ENCODE data around the gene USP28.

DNA sequence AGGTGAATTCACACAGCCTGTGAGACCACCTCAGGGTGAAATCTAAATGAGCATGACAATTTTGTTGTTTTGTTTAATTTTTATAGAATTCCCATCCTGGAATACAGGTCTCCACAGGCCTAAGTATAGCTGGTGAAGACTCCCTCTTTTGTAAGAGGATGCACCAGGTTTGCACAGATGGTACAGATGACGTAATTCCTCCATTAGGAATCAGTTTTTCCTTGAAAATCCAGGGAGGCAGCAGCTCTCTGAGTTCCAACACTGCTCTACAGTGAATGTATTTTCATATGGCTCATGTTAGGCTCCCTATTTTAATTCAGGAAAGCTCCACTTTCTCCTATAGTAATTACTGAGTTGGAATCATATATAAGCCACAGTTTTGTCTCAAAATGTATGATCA lies 47.2 kb downstream of the USP28 start:
- TF ChIP-seq EZH2phosphoT487 (IDR thresholded peaks at IDR 0.05): no peak
- TF ChIP-seq, protein P1, sequence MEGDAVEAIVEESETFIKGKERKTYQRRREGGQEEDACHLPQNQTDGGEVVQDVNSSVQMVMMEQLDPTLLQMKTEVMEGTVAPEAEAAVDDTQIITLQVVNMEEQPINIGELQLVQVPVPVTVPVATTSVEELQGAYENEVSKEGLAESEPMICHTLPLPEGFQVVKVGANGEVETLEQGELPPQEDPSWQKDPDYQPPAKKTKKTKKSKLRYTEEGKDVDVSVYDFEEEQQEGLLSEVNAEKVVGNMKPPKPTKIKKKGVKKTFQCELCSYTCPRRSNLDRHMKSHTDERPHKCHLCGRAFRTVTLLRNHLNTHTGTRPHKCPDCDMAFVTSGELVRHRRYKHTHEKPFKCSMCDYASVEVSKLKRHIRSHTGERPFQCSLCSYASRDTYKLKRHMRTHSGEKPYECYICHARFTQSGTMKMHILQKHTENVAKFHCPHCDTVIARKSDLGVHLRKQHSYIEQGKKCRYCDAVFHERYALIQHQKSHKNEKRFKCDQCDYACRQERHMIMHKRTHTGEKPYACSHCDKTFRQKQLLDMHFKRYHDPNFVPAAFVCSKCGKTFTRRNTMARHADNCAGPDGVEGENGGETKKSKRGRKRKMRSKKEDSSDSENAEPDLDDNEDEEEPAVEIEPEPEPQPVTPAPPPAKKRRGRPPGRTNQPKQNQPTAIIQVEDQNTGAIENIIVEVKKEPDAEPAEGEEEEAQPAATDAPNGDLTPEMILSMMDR (IDR thresholded peaks at IDR 0.05): no peak
- TF ChIP-seq EZH2 (IDR thresholded peaks at IDR 0.05): no peak
